ENCODE data around the gene MICALL1. TPM values are rescaled to one million over a fixed set of nuclear protein-coding genes. Genes with fewer than 3 reads are reported as not detected.
A peak's percentile ranks its signal among the peaks of the same experiment; 100 is the strongest.

Gene MICALL1
- total and polyA plus RNA-seq, 10 donors = 3.8 to 29.4 (median 18.6) TPM

- Histone ChIP-seq H3K4me3 (no peak overlapping the region), H3K27ac (peak overlapping the region in 6 of 8 donors; percentile 10 to 68 (median 53))
Observed at GRCh38 chr22:37920126-37920525, 14.0 kb downstream of the MICALL1 start.

DNA sequence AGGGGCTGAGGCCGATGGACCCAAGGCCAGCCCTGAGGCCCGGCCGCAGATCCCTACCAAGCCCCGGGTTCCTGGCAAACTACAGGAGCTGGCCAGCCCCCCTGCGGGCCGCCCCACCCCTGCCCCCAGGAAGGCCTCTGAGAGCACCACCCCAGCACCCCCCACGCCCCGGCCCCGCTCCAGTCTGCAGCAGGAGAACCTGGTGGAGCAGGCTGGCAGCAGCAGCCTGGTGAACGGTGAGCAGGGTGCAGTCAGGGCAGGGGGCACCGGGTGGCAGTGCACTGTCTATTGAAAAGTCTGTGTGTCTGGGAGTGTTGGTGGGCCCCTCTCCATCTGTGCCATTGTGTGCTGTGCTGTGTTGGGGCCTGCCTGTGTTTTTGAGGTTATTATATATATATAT, 16.1 kb downstream of the MICALL1 start:
- no peaks in the 10 kb centered on the region for H3K9me3 ChIP-seq
- peaks cover 0 to 4% (median 0%) of the 10 kb centered on the region in 7 donors for H3K27me3 ChIP-seq (replicated peaks in 1 of 7)
- no peak for TF ChIP-seq POLR2AphosphoS5 (IDR thresholded peaks at IDR 0.05)
- TF ChIP-seq, protein P1, sequence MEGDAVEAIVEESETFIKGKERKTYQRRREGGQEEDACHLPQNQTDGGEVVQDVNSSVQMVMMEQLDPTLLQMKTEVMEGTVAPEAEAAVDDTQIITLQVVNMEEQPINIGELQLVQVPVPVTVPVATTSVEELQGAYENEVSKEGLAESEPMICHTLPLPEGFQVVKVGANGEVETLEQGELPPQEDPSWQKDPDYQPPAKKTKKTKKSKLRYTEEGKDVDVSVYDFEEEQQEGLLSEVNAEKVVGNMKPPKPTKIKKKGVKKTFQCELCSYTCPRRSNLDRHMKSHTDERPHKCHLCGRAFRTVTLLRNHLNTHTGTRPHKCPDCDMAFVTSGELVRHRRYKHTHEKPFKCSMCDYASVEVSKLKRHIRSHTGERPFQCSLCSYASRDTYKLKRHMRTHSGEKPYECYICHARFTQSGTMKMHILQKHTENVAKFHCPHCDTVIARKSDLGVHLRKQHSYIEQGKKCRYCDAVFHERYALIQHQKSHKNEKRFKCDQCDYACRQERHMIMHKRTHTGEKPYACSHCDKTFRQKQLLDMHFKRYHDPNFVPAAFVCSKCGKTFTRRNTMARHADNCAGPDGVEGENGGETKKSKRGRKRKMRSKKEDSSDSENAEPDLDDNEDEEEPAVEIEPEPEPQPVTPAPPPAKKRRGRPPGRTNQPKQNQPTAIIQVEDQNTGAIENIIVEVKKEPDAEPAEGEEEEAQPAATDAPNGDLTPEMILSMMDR (IDR thresholded peaks at IDR 0.05 in 8 of 11, conservative IDR thresholded peaks at IDR 0.05 in 3 of 11) = no peak
- no peak for TF ChIP-seq POLR2A (IDR thresholded peaks at IDR 0.05)
- H3K27ac ChIP-seq = no peak overlapping the region
- WGBS, 5 donors = 91 to 98% (median 95%) methylated on average over 2 to 11 of the region's 11 CpGs
- H3K4me3 ChIP-seq = no peak overlapping the region
- peaks cover 0 to 92% (median 49%) of the 10 kb centered on the region in 6 donors for H3K36me3 ChIP-seq
- peaks cover 4 to 30% (median 19%) of the 10 kb centered on the region in 6 donors for H3K4me1 ChIP-seq
- DNase-seq = no peak
- intact Hi-C loops (cut with DNase I; ENCODE audit: low total_unique reads) = no loop called here

More at GRCh38 chr22:37920126-37920525, 14.0 kb downstream of the MICALL1 start:
- TF ChIP-seq POLR2A (IDR thresholded peaks at IDR 0.05) = no peak
- TF ChIP-seq POLR2AphosphoS5 (IDR thresholded peaks at IDR 0.05) = no peak
- TF ChIP-seq, protein P1 (IDR thresholded peaks at IDR 0.05 in 8 of 11, conservative IDR thresholded peaks at IDR 0.05 in 3 of 11) = no peak
- Histone ChIP-seq H3K9me3 (no peaks in the 10 kb centered on the region), H3K4me1 (peaks cover 4 to 30% (median 19%) of the 10 kb centered on the region in 6 donors), H3K36me3 (peaks cover 0 to 92% (median 38%) of the 10 kb centered on the region in 6 donors), H3K27me3 (replicated peaks in 1 of 7) (peaks cover 0 to 4% (median 0%) of the 10 kb centered on the region in 7 donors)
- no peak for DNase-seq
- intact Hi-C loops (cut with DNase I; ENCODE audit: low total_unique reads) = no loop called here
- WGBS, 5 donors = 23 to 42% (median 25%) methylated on average over 5 of the region's 5 CpGs

GRCh38 chr22:37923927-37924326, 17.8 kb downstream of the MICALL1 start:
- WGBS, 5 donors = 92 to 100% (median 93%) methylated on average over 4 of the region's 4 CpGs

GRCh38 chr22:37924386-37925065, 18.4 kb downstream of the MICALL1 start:
- peaks cover 0 to 92% (median 50%) of the 10 kb centered on the region in 6 donors for H3K36me3 ChIP-seq
- intact Hi-C loops (cut with DNase I; ENCODE audit: low total_unique reads) = no loop called here
- peaks cover 0 to 13% (median 9%) of the 10 kb centered on the region in 6 donors for H3K4me1 ChIP-seq
- TF ChIP-seq, protein P1 (IDR thresholded peaks at IDR 0.05 in 8 of 11, conservative IDR thresholded peaks at IDR 0.05 in 3 of 11) = no peak
- TF ChIP-seq POLR2A (IDR thresholded peaks at IDR 0.05) (no peak), POLR2AphosphoS5 (IDR thresholded peaks at IDR 0.05) (no peak)
- H3K9me3 ChIP-seq = no peaks in the 10 kb centered on the region
- no peak overlapping the region for H3K4me3 ChIP-seq
- H3K27me3 ChIP-seq (replicated peaks in 1 of 7) = peaks cover 0 to 4% (median 0%) of the 10 kb centered on the region in 7 donors
- 94 to 99% (median 95%) methylated on average over 15 to 18 of the region's 18 CpGs for WGBS, 5 donors
- H3K27ac ChIP-seq = no peak overlapping the region
- no peak for DNase-seq

More at GRCh38 chr22:37923927-37924326, 17.8 kb downstream of the MICALL1 start:
- TF ChIP-seq, protein P1 (IDR thresholded peaks at IDR 0.05 in 8 of 11, conservative IDR thresholded peaks at IDR 0.05 in 3 of 11) = no peak
- TF ChIP-seq POLR2A (IDR thresholded peaks at IDR 0.05) = no peak
- TF ChIP-seq POLR2AphosphoS5 (IDR thresholded peaks at IDR 0.05) = no peak
- peaks cover 0 to 92% (median 51%) of the 10 kb centered on the region in 6 donors for H3K36me3 ChIP-seq
- H3K9me3 ChIP-seq = no peaks in the 10 kb centered on the region
- no peak overlapping the region for H3K4me3 ChIP-seq
- intact Hi-C loops (cut with DNase I; ENCODE audit: low total_unique reads) = no loop called here
- DNase-seq = no peak
- H3K27me3 ChIP-seq (replicated peaks in 1 of 7) = peaks cover 0 to 4% (median 0%) of the 10 kb centered on the region in 7 donors
- H3K27ac ChIP-seq = no peak overlapping the region
- peaks cover 0 to 19% (median 11%) of the 10 kb centered on the region in 6 donors for H3K4me1 ChIP-seq

Data from spleen (tissue), 11 donors.